ENCODE results near the gene TMEM86B.

TMEM86B gene

DNA sequence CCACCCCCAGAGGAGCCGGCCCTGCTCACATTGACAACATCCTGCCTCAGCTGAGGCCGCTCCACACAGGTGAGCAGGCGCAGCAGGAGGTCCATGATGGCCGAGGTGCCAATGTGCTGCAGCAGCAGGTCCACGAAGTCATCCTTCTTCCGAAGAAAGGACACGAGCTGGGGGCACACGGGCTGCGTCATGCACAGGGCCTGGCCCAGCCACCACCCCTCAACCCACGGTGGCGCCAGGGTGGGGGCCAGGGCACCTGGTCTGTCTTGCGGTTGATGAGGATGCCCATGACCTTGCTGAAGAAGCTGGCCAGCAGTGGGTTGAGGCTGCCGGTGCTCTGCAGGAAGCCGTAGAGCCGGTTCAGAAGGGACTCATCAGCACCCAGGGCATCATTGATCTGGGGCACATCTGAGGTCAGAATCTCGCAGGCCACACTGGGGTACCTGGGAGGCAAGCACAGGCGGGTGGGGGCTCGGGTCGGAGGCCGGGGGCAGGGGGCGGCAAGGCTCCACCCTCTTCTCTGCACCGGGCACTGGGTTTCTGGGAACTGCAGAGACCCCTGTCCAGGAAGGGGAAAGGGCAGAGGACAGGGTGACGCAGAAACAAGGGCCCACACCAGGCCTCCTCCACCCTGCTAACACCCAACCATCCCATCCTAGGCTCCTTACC, 16.8 kb upstream of the TMEM86B start:
- no peak overlapping the region for H3K4me3 ChIP-seq

GRCh38 chr19:55244004-55244680, 15.6 kb upstream of the TMEM86B start:
- Histone ChIP-seq H3K27ac (no peak overlapping the region), H3K4me3 (no peak overlapping the region)

More for the DNA sequence above, 16.8 kb upstream of the TMEM86B start:
- no peak overlapping the region for H3K27ac ChIP-seq

- Histone ChIP-seq H3K4me3 (no peak overlapping the region), H3K27ac (no peak overlapping the region)
Measured at GRCh38 chr19:55242517-55242916, 14.0 kb upstream of the TMEM86B start.

GRCh38 chr19:55241935-55242464, 13.4 kb upstream of the TMEM86B start:
- Histone ChIP-seq H3K4me3 (no peak overlapping the region), H3K27ac (no peak overlapping the region)

GRCh38 chr19:55241143-55241934, 12.8 kb upstream of the TMEM86B start:
- Histone ChIP-seq H3K27ac (no peak overlapping the region), H3K4me3 (no peak overlapping the region)

DNA sequence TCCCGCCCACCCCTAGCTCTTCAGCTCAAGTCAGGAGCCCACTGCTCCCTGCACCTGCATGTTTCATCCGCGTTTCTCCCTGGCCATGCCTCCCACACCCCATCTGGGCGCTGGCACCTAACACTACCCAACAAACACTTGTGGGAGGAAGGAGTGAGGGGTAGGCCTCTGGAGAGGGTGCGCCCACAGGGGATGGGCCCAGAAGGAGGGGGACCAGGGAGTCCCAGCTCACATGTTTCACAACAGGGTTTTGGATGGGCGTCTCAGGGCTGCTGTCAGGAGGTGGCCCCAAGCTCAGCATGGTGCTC, 12.1 kb upstream of the TMEM86B start:
- Histone ChIP-seq H3K4me3 (no peak overlapping the region), H3K27ac (no peak overlapping the region)

DNA sequence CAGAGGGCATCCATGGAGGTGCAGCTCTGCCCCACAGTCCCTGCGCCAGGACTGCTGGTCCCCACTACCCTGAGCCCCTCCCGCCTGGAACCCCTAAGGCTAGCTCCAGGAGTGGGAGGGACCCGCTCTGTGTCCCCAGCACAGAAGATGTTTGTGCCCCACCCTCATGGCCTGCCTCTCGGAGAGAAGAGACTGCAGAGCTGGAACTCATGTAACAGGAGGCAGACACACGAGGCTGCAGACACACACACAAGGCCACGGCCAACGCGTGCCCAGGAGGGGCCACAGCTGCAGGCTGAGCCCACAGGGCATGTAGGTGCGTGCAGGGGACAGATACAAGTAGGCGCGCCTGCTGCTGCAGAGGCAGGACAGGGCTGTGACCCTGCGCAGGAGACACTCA, 10.4 kb upstream of the TMEM86B start:
- Histone ChIP-seq H3K4me3 (no peak overlapping the region), H3K27ac (no peak overlapping the region)

GRCh38 chr19:55238030-55238429, 9.5 kb upstream of the TMEM86B start:
- Histone ChIP-seq H3K4me3 (no peak overlapping the region), H3K27ac (no peak overlapping the region)

- no peak overlapping the region for H3K27ac ChIP-seq
- H3K4me3 ChIP-seq, result no peak overlapping the region
Measured at GRCh38 chr19:55232986-55233385, 4.4 kb upstream of the TMEM86B start.

DNA sequence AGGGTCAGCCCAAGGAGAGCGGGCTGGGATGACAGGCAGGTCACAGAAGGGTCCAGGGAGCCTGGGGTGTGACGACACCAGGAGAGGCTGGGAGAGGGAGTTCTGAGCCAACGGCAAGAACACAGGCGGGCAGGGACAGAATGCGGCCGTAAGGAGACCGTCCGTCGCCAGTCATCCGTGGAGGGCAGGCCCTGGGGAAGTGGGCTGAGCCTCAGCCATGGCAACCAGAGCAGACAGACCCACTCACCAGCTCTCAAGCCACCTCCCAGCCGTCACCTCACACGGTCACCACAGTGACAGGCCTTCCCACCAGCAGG, 3.7 kb upstream of the TMEM86B start:
- Histone ChIP-seq H3K4me3 (no peak overlapping the region), H3K27ac (no peak overlapping the region)

GRCh38 chr19:55231391-55232285, 3.1 kb upstream of the TMEM86B start:
- no peak overlapping the region for H3K27ac ChIP-seq
- H3K4me3 ChIP-seq, result no peak overlapping the region

- Histone ChIP-seq H3K27ac (no peak overlapping the region), H3K4me3 (no peak overlapping the region)
Measured at GRCh38 chr19:55230780-55231179, 2.2 kb upstream of the TMEM86B start.

GRCh38 chr19:55230329-55230728, 1.8 kb upstream of the TMEM86B start:
- Histone ChIP-seq H3K4me3 (no peak overlapping the region), H3K27ac (no peak overlapping the region)

GRCh38 chr19:55229789-55230182, 1.2 kb upstream of the TMEM86B start:
- H3K27ac ChIP-seq, result no peak overlapping the region
- H3K4me3 ChIP-seq, result no peak overlapping the region

DNA sequence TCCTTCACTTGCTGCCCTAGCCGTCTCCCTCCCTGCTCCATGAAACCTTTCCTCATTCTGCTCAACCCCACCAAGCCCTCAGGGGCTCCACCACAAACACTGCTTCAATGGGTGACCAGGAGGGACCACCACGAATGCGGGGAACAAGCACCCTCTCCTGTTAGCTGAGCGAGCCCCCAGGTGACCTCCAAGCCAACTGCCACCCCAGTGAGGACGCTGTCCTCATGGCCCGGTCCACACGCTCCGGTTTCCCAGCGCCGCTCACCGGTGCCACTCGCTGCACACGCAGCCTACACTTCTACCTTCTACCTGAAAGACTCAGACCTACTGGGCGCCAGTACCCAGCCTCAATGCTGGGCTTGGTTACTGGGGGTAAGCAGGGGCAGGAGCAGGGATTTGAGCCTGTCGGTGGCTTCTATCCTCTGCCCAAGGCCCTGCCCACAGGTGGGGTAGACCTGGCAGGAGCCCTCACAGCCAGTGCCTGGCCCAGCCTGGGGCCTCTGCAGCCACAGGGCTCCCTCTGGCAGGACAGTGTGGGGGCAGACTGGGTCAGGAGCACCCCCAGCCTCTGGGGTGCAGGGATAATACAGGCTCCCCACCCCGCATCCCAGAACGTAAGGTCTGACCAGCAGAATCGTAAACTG, 704 bp upstream of the TMEM86B start:
- Histone ChIP-seq H3K4me3 (no peak overlapping the region), H3K27ac (no peak overlapping the region)

DNA sequence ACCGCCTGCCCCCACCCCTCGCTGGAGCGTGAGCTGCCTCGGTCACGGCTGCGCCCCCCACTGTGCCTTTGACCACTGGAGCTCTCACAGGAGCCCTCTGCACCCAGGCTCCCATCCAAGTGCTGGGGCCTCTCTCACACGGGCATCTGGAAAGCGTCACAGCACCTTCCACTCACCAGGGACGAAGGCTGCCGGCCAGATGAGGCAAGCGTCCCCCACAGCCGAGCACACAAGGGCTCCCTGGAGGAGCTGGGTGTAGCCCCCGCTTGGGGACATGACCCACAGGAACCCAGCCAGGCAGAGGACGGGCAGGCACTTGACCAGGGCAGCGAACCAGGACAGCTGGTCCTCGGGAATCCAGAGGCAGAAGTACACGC, 560 bp downstream of the TMEM86B start:
- Histone ChIP-seq H3K4me3 (no peak overlapping the region), H3K27ac (no peak overlapping the region)

DNA sequence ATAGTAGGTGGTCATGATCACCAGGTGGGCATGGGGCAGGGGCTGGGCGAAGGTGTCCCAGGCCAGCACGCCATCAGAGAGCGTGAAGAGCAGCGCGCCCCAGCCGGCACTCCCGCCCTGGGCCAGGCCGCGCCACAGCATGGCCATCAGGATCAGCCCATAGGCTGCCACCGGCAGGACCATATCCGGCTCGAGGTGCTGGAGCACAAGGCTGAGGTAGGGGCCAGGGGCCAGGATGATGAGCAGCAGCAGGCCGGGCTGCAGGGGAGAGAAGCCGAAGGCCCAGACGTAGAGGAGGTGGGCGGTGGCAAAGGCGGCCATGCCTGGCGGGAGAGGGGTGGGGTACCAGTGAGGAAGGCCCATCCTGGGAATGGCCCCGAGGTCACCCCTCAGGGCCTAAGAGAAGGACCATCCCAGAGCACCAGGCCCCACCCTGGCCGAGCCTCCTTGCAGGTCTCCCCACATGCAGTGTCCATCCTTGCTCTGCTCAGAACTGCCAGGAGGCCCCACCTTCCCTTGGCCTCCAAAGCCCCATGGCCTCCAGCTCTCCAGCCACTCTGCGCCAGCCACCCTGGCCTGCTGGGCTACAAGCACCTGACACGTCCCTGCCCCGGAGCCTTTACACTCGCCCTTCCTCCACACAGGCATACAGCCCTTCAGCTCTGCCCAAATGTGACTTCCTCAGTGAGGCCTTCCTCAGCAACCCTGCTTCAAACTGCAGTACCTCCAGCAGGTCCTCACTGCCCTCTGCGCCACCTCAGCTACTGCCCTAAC, 1.1 kb downstream of the TMEM86B start:
- Histone ChIP-seq H3K4me3 (no peak overlapping the region), H3K27ac (no peak overlapping the region)

GRCh38 chr19:55226788-55227187, 1.8 kb downstream of the TMEM86B start:
- no peak overlapping the region for H3K27ac ChIP-seq
- no peak overlapping the region for H3K4me3 ChIP-seq

DNA sequence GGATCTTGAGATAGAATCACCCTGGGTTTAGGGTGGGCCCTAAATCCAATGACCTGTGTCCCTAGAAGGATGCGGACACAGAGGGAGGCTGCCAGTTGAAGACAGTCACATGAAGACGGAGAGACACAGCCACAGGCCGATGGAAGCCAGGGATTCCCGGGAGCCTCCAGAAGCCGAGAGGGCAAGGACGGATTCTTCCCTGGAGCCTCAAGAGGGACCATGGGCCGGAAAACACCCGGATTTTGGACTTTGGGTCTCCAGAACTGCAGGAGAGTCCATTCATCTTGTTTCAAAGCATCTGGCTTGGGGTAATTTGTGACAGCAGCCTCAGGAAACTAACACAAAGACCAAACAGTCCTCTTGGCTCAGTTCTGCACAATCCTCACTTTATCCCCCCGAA, 2.3 kb downstream of the TMEM86B start:
- no peak overlapping the region for H3K27ac ChIP-seq

More for the DNA sequence above, 2.3 kb downstream of the TMEM86B start:
- H3K4me3 ChIP-seq, result no peak overlapping the region
